ENCODE data around the gene TMEM63C.
A peak's percentile ranks its signal among the peaks of the same experiment; 100 is the strongest.
"Not testable (repeated sequence)": the region's sequence is repeated elsewhere in the genome, so short reads cannot be mapped to it uniquely, and the experiment has no call there.

TMEM63C gene

DNA sequence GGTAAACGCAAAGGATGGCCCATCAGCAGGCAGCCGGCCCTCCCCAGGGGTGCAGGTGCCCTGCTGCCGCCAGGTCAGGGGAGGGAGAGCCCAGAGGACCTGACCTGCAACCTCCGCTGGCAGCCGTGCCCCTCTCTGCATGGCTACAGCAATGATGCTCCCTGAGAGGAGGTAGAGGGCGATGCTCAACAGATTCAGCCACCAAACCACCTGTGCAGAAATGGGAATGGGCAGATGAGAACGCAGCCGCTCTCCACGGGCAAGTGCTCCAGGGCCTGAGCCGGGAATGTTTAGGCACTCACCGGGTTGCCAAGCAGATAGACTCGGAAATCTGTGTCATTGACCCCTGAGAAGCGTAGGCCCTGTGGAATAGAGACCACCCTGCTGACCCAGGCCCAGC is 98.1 kb downstream of the TMEM63C start:
- H3K4me3 Mint-ChIP-seq = no peak overlapping the region
- no peak for DNase-seq
- H3K27ac Mint-ChIP-seq = no peak overlapping the region
- no peaks in the 10 kb centered on the region for H3K27me3 Mint-ChIP-seq
- ATAC-seq = no peak
- H3K9me3 Mint-ChIP-seq = no peaks in the 10 kb centered on the region
- H3K4me1 Mint-ChIP-seq = no peaks in the 10 kb centered on the region

DNA sequence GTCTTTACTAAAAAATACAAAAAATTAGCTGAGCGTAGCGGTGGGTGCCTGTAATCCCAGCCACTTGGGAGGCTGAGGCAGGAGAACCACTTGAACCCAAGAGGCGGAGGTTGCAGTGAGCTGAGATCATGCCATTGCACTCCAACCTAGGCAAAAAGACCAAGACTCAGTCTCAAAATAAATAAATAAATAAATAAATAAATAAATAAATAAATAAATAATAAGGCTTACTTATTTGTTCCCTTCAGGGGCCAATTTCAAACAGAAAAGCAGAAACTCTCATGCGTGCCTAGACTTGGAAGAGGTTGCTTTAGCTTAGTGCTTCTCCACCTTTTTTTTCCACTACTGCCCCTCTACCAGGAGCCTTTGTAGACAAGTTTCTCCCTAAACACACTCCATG is 99.3 kb downstream of the TMEM63C start:
- DNase-seq, H3K4me1 Mint-ChIP-seq, H3K4me3 Mint-ChIP-seq, H3K27ac Mint-ChIP-seq, H3K27me3 Mint-ChIP-seq, ATAC-seq, H3K9me3 Mint-ChIP-seq: not testable (repeated sequence)

DNA sequence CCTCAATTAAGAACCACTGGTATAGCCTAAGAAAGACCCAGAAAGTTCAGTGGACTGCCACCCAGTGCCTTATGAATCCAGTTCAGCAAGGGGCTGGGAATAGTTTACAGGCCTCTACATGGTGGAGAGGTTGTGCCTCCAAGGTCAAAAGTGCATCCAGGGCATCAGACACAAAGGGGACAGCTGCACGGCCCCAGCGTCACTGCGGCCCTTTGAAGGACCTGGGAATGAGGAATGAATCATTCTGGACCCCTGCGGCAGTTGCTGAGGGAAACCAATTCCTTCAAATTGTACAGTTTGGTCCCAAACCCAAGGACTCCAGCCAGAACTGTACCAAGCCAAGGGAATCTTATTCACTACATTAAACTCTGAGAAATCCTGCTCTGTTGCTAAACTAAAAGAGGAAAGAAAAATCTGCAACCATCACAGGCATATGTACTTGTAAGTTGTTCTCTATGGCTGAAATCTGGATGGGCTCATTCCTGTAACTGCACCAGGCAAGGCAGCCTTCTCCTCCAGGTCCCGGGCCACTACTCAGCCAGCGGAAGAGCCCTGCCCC is 100.3 kb downstream of the TMEM63C start:
- Mint-ChIP-seq H3K9me3 (no peaks in the 10 kb centered on the region), H3K4me1 (no peaks in the 10 kb centered on the region), H3K27me3 (no peaks in the 10 kb centered on the region), H3K27ac (no peak overlapping the region), H3K4me3 (no peak overlapping the region)
- ATAC-seq (no peak), DNase-seq (no peak)

DNA sequence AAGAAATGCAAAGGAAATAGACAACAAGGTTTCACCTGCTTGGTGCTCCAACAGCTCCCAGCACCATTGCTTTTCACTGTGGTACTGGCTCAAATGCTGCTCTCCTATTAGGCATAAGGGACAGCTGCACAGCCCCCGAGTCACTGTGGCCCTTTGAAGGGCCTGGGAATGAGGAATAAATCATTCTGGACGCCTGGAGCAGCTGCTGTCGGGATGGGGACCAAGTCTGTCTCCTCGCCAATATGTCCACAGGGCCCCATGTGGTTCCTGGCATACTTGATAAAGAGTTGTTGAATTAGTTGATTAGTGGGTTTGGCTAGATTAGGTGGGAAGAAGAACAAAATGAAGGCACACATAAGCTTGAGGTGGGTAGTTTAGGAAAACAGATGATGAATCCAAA is 102.5 kb downstream of the TMEM63C start:
- no peaks in the 10 kb centered on the region for H3K27me3 Mint-ChIP-seq
- H3K9me3 Mint-ChIP-seq = no peaks in the 10 kb centered on the region
- ATAC-seq (no peak), DNase-seq (no peak)
- no peaks in the 10 kb centered on the region for H3K4me1 Mint-ChIP-seq
- no peak overlapping the region for H3K4me3 Mint-ChIP-seq
- no peak overlapping the region for H3K27ac Mint-ChIP-seq

DNA sequence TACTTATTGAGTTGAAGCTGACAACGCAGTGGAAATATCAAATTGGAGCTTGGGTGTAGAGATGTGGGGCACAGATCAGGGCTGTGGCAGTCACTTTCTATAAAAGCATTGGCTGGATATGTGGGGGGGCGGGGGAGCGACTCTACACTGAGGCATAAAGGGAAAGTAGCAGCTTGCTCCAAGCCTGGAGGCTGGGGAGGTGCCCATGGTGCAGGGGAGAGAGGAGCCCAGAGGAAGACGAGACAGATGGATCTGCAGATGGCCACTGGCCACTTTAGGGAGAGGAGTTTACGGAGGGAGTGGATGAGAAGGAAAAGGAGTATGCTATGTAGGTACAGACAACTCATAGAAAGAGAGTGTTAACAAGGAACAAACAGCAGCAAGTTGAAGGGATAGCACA is 102.9 kb downstream of the TMEM63C start:
- Mint-ChIP-seq H3K27ac (no peak overlapping the region), H3K9me3 (no peaks in the 10 kb centered on the region), H3K4me1 (no peaks in the 10 kb centered on the region), H3K4me3 (no peak overlapping the region), H3K27me3 (no peaks in the 10 kb centered on the region)
- DNase-seq = no peak
- no peak for ATAC-seq

DNA sequence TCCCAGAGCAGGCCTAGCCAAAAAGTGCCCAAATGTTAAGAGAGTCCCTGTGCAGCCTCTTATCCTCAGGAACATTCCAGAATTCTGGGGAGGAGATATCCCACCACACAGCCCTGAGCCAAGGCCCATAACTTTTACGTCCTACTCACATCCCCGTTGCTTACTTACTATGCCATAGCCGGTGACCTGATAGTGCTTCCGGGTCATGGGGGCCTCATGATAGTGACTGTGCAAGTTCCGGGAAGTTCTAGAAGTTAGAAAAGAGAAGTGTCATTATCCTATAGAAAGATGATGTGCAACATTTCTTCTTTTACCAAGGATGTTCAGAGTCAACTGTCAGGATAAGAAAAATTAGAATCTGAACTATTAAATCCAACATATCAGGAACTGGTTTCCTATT is 105.0 kb downstream of the TMEM63C start:
- no peak overlapping the region for H3K27ac Mint-ChIP-seq
- H3K9me3 Mint-ChIP-seq = no peaks in the 10 kb centered on the region
- no peak for ATAC-seq
- no peaks in the 10 kb centered on the region for H3K27me3 Mint-ChIP-seq
- DNase-seq = no peak
- H3K4me1 Mint-ChIP-seq = no peaks in the 10 kb centered on the region
- no peak overlapping the region for H3K4me3 Mint-ChIP-seq

DNA sequence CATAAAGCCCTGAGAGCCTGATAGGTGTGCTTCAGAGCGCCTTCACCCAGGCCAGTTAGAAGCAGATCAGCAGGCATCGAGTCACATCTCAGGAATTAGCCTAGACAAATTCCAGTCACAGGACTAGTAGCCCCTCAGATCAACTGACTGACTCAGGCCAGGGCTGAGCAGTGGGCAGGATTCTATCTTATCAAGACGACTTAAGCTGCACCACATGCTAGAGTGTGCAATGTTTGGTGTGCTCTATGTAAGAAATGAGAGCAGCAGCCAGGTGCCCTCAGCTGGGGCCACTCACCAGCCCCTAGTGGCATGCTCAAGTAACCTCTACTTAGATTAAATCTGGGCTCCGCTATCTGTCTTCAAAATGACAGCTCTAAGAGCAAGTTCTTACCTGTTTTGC is 109.1 kb downstream of the TMEM63C start:
- ATAC-seq (no peak), DNase-seq (no peak)
- Mint-ChIP-seq H3K27ac (no peak overlapping the region), H3K4me3 (no peak overlapping the region), H3K4me1 (no peaks in the 10 kb centered on the region), H3K9me3 (no peaks in the 10 kb centered on the region), H3K27me3 (no peaks in the 10 kb centered on the region)

DNA sequence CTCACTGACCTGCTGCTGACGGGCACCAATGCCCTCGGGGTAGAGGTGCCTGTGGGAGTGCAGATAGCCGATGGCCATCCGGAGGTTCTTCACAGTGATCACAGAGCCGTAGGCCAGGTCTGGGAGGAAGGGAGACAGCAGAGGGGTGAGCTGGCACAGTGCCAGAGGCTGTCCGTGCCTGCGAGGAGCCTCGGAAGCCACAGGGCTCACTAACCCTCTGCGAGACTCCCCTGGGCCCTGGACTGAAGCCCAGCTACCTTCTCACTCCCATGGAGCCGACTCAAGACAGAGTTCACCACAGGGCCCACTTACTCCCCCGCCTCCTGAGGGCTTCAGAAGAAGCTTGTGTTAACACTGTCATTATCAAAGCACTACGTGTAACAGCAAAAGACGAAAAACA is 114.6 kb downstream of the TMEM63C start:
- DNase-seq (no peak), ATAC-seq (no peak)
- no peaks in the 10 kb centered on the region for H3K4me1 Mint-ChIP-seq
- no peak overlapping the region for H3K27ac Mint-ChIP-seq
- H3K9me3 Mint-ChIP-seq = no peaks in the 10 kb centered on the region
- no peak overlapping the region for H3K4me3 Mint-ChIP-seq
- no peaks in the 10 kb centered on the region for H3K27me3 Mint-ChIP-seq

DNA sequence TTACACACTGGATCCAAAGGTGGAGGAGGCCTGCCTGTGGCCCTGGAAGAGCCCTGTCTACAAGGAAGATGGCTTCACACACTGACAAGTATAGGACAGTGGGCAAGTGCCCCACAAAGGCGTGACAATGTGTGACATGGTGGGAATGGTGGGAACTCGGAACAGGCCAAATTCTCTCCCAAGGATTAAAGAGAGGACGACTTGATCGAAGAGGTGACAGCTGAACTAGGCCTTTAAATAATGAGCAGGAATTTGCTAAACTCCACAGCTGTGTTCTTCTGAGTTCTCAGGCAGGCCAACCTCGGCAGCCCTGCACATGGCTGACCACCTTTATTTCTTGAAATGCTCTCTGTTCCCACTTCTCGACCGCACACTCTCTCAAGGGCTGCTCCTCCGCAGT is 115.3 kb downstream of the TMEM63C start:
- H3K4me3 Mint-ChIP-seq = no peak overlapping the region
- no peaks in the 10 kb centered on the region for H3K9me3 Mint-ChIP-seq
- no peak for ATAC-seq
- DNase-seq = no peak
- no peak overlapping the region for H3K27ac Mint-ChIP-seq
- no peaks in the 10 kb centered on the region for H3K4me1 Mint-ChIP-seq
- H3K27me3 Mint-ChIP-seq = no peaks in the 10 kb centered on the region

DNA sequence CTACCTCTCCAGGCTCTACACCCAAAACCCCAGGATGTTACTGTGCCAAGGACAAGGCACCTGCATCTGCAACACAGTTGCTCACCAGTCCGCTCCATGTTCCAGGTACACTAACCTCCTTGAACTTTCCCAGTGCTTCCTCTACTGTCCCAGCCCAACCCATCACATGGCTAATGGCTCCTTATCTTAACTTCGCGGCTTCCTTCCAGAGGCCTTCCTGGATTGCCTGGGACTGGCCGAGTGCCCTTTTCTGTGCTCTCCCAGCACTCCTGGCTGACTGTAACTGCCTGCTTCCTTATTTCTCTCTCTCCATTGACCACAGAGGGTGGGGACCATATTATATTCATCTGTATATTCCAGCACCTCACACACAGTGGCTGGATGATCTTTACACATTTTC is 118.2 kb downstream of the TMEM63C start:
- Mint-ChIP-seq H3K9me3 (no peaks in the 10 kb centered on the region), H3K27ac (no peak overlapping the region), H3K4me3 (no peak overlapping the region), H3K4me1 (peaks cover 13% of the 10 kb centered on the region), H3K27me3 (no peaks in the 10 kb centered on the region)
- no peak for ATAC-seq
- DNase-seq = no peak

DNA sequence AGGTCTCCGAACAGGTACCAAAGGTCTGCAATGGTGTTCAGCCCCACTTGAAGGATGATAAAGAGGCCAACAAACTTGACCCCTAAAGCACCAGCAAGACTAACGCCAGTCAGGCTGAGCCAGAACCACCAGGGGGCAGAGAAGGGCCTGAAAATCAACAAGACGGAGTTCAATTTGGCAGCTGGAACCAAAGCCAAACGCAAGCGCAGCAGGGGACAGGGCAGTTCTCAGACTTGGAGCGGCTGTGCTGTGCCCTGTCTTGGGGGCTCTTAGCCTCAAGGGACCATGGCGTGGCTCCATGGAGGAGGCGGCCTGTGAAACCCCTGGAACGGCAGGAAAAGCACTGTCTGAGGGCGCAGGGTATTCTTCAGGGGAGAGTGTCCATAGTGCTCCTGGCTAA is 119.5 kb downstream of the TMEM63C start:
- no peak for ATAC-seq

DNA sequence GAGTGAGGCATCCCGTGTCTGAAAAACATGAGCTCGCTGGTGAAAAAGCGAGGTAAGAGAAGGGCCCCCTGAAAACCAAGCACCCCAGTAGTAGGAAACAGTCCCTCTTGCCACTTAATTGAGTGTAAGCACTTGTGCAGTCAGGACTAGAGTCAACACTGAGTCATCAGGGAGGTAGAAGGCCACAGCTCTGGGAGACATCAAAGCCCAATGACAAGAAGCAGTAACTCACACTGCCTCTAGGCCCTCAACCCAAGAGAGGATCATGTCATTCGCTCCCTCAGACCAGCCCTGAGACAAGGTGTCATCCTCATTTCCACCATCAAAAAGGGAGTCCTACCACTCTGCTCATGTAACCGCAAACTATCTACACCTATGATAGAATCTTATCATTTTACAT is 121.3 kb downstream of the TMEM63C start:
- no peaks in the 10 kb centered on the region for H3K9me3 Mint-ChIP-seq
- no peaks in the 10 kb centered on the region for H3K27me3 Mint-ChIP-seq
- H3K4me3 Mint-ChIP-seq = peak overlapping the region in 1 of 2 donors; percentile 81
- peak overlapping the region; percentile 7 to 99 for H3K27ac Mint-ChIP-seq
- ATAC-seq (peak; percentile 97), DNase-seq (peak; percentile 29 to 78)
- peaks cover 13% of the 10 kb centered on the region for H3K4me1 Mint-ChIP-seq

More for the DNA sequence above, 119.5 kb downstream of the TMEM63C start:
- DNase-seq = peak; percentile 41 to 60
- Mint-ChIP-seq H3K9me3 (no peaks in the 10 kb centered on the region), H3K4me3 (no peak overlapping the region), H3K27me3 (no peaks in the 10 kb centered on the region), H3K27ac (no peak overlapping the region), H3K4me1 (peaks cover 13% of the 10 kb centered on the region)

DNA sequence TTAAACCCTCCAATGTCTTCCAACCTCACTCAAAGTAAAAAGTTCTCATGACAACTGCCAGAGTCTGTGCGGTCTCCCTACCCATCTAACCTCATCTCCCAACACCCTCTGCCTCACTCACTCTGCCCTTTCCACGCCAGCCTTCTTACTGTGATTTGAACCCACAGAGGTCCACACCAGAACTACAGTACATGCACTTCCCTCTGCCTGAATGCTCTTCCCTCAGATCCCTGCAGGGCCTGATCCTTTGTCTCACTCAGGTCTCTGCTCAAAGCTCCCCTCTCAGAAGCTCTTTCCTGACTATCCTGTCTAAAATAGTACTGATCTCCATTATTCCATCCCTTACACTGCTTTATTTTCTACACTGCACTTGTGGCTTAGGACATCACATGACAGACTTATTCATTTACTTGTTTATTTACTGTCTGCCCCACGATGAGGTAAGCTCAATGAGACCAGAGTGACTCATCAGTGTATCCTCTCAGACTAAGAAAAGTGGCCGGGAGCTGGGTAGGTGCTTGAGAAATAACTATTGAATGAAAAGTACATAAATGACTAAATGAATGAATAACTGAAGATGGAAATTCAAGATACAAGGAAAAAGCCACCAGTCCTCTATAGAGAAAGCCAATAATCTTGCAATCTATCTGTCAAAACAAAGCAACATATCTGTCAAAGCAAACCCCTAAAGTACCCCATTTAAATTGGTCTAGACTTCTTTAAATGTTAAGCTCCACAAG is 122.0 kb downstream of the TMEM63C start:
- Mint-ChIP-seq H3K4me3 (peak overlapping the region; percentile 2 to 81), H3K4me1 (peaks cover 13% of the 10 kb centered on the region), H3K27me3 (no peaks in the 10 kb centered on the region), H3K27ac (peak overlapping the region; percentile 23 to 99), H3K9me3 (no peaks in the 10 kb centered on the region)
- DNase-seq = peak in 1 of 2 donors; percentile 63
- peak; percentile 80 for ATAC-seq

DNA sequence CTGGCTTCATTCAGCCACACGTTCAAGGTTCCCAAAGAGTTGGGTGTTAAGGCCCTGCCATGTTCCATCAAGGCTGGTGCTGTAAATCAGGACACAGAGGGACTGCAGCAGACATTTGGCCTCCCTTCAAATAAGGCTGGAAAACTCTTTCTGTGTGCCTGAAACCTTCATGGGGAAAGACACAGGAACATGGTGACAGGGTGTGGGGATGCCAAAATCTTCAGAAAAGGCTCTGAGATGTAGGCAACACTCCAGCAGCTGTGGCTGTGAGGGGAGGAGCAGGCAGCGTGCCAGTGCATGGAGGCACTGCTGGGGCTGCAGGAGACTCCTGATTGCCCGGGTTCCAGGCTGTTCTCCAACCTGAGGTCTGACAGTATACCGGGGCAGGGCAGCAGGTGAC is 124.1 kb downstream of the TMEM63C start:
- H3K4me3 Mint-ChIP-seq = no peak overlapping the region
- DNase-seq = no peak
- ATAC-seq = no peak
- H3K27me3 Mint-ChIP-seq = no peaks in the 10 kb centered on the region
- H3K27ac Mint-ChIP-seq = no peak overlapping the region
- peaks cover 13% of the 10 kb centered on the region for H3K4me1 Mint-ChIP-seq
- no peaks in the 10 kb centered on the region for H3K9me3 Mint-ChIP-seq

DNA sequence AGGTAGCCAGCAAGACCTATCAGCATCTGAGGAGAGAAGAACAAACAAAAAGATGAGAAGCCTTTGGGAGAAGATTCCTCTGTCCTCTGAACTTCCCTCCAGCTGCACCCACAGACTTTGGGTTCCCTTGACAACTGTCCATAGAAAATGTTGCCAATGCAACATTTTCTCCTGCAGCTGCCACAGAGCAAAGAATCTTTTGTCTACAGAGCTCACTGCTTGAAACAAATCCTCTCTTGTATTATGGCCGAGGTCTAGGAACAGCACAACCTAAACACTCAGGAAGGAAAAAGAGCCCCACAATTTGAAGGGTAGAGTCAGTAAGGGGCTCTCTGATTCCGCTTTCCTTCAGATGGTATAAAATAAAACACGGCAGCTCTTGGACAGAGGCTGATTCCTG is 124.8 kb downstream of the TMEM63C start:
- Mint-ChIP-seq H3K4me1 (peaks cover 13% of the 10 kb centered on the region), H3K9me3 (no peaks in the 10 kb centered on the region), H3K27me3 (no peaks in the 10 kb centered on the region), H3K4me3 (no peak overlapping the region), H3K27ac (no peak overlapping the region)
- ATAC-seq (no peak), DNase-seq (no peak)

DNA sequence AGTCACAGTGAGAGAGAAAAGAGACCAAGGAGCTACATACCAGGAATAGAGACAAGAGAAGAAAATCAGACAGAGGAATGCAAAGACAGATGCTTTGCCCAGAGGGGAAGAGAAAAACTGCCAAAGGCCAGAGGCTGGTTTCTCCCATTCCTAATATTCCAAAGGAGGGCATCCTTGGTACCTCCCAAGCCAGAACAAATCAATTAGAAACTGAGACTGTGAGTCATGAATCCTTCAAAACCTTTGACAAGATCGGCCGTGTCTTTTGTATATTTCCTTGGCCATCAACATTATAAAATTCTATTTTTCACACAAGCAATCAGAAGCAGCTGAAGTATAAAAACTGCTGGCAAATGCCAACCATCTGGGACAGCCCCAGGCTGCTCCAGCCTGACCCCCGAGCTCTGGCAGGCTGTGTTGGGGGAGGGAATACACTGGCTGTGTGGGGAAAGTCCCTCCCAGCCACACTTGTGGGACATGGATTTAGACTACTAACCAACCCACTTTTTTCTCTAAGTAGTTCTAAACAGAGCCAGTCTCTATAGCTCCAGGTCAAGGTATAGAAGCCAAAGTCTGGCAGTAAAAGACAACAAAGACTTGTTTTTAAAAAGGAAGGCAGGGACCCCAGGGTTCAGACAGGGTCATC is 125.4 kb downstream of the TMEM63C start:
- Mint-ChIP-seq H3K9me3 (no peaks in the 10 kb centered on the region), H3K4me1 (peaks cover 13% of the 10 kb centered on the region), H3K27ac (no peak overlapping the region), H3K27me3 (no peaks in the 10 kb centered on the region), H3K4me3 (no peak overlapping the region)
- ATAC-seq = no peak
- no peak for DNase-seq

All from stimulated activated naive CD8-positive, alpha-beta T cell treated with anti-CD3 and anti-CD28 coated beads, Interleukin-15, amount 100 ng/mL, for 72 hours (primary cell).